ENCODE data around the gene UNC5B. TPM values are rescaled to one million over a fixed set of nuclear protein-coding genes. Genes with fewer than 3 reads are reported as not detected.

Gene UNC5B
- total RNA-seq, 1 experiment from 2014 or later = 11.4 TPM

DNA sequence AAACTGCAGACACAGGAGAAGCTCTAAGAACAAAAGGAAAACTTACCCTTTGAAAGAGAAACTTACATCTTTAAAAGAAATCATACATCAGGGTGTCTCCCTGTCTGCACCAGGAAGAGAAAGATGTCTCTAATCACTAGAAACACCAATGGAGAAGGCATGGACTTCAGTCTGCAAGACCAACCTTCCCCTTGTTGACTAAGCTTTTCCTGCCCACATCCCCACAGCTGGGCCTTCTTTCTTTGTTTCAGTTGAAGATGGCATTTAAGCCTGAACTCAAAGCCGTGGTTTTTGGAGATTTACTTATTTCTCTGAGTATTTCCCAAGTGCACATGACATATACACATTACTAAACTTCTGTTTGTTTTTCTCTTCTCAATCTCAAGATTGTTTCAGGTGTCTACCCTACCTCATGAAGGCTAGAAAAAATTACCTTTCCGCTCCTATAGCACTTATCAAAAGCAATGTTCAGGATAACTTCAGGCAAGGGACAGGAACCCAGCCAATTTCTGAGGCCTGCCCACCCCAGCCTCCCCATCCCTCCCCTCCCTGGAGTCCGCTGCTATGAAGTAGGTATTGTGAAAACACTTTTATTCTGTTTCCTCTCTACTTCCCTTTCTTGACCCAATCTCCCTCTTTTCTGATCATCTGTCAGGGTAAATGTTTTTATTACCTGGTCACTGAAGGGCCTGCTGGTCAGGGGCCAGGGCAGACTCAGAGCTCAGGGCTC is 103.9 kb downstream of the UNC5B start:
- no peaks in the 10 kb centered on the region for H3K27me3 ChIP-seq
- no peaks in the 10 kb centered on the region for H3K36me3 ChIP-seq
- H3K4me3 ChIP-seq = no peak overlapping the region
- DNase-seq = no peak
- H3K9me3 ChIP-seq = no peaks in the 10 kb centered on the region

DNA sequence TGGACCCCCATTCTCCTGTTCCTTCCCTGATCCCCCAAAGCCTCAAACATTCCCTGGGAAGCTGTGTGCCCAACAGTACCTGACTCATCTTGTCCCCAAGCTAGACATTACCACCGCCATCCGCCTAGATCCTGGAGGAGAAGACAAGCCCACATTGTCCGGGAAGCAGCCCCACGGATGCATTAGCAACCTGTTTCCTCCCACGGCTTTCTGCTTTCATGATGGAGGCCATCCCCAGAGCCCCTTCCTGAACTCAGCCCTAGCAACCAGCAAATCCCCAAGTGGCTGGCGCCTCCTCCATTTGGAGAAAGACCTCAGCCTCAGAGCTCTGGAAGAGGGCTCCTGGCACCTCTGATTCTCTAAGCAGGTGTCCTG is 104.4 kb downstream of the UNC5B start:
- Histone ChIP-seq H3K9me3 (no peaks in the 10 kb centered on the region), H3K27me3 (no peaks in the 10 kb centered on the region)

DNA sequence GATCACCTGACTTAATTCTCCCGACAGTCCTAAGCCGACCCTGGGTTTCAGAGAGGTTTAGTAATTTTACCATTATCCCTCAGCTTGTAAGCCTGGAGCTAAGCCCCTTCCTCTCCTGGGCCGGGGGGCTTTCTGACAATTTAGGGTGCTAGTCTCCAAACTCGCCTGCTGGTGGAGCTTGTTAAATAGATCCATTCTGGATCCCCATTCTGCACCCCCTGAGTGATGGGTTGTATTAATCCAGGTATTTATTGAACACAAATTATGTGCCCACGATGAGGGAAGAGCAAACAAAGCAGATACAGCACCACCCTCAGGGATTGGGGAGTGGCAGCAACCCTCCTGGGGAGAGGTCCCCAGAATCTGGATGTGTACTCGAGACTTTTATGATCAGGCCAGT is 105.4 kb downstream of the UNC5B start:
- Histone ChIP-seq H3K9me3 (no peaks in the 10 kb centered on the region), H3K4me3 (no peak overlapping the region), H3K27me3 (no peaks in the 10 kb centered on the region), H3K36me3 (no peaks in the 10 kb centered on the region)
- DNase-seq = no peak

More for the DNA sequence above, 104.4 kb downstream of the UNC5B start:
- no peak overlapping the region for H3K4me3 ChIP-seq
- DNase-seq = no peak
- no peaks in the 10 kb centered on the region for H3K36me3 ChIP-seq

DNA sequence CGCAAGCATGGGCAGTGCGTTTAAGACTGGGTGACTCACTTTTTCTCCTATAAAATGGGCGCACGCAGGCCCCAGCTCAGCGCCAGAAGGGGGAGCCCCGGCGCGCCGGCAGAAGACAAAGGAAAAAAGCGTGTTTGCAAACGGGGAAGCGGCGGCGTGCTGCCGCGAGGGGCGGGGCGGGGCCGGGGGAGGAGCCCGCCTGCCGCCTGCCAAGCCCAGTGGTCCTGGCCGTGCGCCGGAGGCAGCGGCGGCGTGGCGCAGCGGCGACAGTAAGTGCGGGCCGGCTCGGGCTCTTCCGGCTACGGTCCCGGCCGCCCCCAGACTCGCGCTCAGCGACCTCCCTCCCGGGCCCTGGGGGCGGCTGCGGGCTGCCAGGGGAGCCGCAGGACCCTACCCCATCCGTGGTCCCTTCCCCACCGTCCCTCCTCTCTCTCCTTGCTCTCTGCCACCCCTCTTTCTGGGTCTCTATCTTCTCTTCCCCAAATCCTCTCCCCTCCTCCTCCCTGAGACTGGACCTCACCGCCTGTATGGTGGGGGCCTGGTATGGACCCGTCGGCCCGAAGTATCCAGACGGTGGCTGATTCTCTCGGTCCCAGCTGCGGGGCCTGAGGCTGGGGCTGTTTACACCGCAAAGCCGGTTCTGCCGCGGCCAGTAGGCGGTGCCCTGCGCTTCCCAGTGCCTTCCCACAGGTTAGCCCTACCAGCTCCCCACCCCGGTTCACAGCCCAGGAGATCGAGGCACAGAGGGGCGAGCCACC is 106.9 kb downstream of the UNC5B start, which contains the start of gene SLC29A3:
SLC29A3 (plus strand) TSS at position 218 of the 758 bp plus-strand sequence; CDS start at position 269, 51 bp downstream.
- H3K27me3 ChIP-seq = no peaks in the 10 kb centered on the region
- H3K9me3 ChIP-seq = no peaks in the 10 kb centered on the region
- DNase-seq = peak; percentile 81
- peak within 1 kb of the TSS; percentile 70 for H3K4me3 ChIP-seq
- no peaks in the 10 kb centered on the region; the same call in 1 of the 2 replicates for H3K36me3 ChIP-seq

DNA sequence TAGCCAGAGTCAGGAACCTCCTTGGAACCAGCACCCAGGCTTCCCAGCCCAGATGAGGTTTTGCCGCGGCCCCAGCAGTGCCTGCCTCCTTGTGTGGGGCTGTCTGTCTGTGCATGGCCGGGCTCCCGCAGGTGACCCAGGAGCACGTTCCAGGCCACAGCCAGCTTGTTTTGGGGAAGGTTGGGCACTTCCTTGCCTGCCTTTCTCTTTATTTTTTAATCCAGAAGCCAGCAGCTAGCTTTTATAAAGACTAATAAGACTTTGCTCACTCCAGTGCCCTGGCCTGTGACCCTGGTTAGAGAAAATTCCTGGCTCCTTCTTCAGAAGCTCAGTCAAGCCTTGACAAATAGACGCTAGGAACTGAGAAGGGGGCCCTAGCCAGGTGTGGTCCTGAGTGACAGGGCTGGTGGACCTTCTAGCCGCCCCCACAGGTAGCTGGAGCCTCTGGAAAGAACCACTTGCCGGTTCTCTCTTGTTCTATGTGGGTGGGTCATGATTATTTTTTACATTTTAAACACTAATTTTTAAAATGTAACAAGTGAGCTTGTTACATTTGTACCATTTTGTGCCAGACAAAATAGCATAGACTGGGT is 107.5 kb downstream of the UNC5B start:
- H3K9me3 ChIP-seq = no peaks in the 10 kb centered on the region
- H3K36me3 ChIP-seq = no peaks in the 10 kb centered on the region; the same call in 1 of the 2 replicates
- no peak for DNase-seq
- peak overlapping the region; percentile 70 for H3K4me3 ChIP-seq
- H3K27me3 ChIP-seq = no peaks in the 10 kb centered on the region

DNA sequence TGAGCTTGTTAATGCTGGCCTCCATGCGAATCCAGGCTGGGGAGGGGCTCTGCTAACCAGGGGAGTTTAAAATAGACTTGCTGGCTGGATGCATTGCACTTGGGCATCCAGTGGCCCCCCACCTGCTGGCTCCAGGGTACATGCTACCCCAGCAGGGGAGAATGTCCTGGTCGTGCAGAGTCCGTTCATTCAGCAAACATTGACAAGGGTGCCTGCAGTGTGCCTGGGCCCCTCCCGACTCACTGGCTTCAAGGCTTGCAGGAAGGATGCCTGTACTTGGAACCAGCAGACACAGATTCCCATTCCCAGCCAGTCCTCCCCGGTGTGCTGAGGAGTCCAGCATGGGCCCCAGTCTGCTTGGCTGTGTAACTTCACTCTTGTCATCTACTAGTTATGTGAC is 108.2 kb downstream of the UNC5B start:
- no peak for DNase-seq
- Histone ChIP-seq H3K9me3 (no peaks in the 10 kb centered on the region), H3K4me3 (no peak overlapping the region), H3K36me3 (no peaks in the 10 kb centered on the region; the same call in 1 of the 2 replicates), H3K27me3 (no peaks in the 10 kb centered on the region)

DNA sequence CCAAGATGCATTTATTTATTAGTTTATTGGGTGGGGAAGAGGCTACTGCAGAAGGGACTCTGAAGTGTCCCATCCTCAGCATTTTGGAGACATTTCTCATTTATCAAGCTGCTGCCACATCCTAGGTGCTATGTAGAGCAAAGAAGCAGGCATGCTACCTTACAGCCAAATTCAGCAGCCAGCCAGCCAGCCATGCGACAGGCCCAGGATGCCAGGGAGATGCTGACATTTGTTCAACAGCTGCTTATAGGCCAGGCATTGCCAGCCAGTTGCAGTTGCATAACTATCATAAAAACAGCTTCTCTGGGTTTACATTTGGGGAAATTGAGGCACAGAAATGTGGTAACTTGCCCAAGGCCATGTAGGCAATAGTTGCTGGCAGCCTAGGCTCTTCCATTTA is 109.0 kb downstream of the UNC5B start:
- no peaks in the 10 kb centered on the region; the same call in 1 of the 2 replicates for H3K36me3 ChIP-seq

DNA sequence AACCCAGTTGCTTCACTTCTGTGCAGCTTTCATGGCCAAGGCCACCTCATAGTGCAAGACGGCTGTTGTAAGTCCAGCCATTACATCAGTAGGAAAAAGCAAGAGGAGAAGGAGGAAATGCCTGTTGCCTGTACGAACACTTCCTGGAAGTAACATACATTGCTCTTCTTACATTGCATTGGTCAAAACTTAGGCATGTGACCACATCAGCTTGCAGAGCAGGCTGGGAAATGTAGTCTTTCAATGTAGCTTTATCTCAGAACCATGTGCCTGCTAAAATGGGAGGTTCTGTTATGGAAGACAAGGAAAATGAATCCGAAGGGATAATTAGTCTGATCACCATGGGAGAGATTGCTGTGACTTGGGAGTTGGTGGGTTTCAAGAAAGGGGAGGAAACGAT is 111.0 kb downstream of the UNC5B start:
- DNase-seq = no peak
- Histone ChIP-seq H3K4me3 (no peak overlapping the region), H3K36me3 (no peaks in the 10 kb centered on the region; the same call in 1 of the 2 replicates), H3K9me3 (no peaks in the 10 kb centered on the region), H3K27me3 (no peaks in the 10 kb centered on the region)

More for the DNA sequence above, 109.0 kb downstream of the UNC5B start:
- Histone ChIP-seq H3K4me3 (no peak overlapping the region), H3K9me3 (no peaks in the 10 kb centered on the region), H3K27me3 (no peaks in the 10 kb centered on the region)
- no peak for DNase-seq

DNA sequence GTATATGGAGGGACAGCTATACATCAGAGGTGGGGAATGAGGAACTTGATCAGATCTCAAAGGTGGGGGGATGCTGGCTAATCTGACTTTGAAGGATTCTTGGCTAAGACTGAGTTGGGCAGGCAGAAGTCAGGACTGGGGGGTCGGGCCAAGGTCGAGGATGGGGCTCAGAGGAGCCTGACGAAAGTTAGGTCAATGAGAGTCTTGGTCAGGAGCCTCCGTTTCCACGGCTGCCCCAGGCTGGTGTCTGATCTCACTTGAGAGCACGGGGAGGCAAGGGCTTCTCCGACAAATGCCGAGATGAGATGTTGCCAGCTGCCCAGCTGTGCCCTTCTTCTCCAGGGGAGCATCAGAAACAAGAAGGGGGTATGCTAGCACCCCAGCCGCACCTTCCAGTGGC is 112.4 kb downstream of the UNC5B start:
- H3K36me3 ChIP-seq = no peaks in the 10 kb centered on the region; the same call in 1 of the 2 replicates
- H3K9me3 ChIP-seq = no peaks in the 10 kb centered on the region
- H3K4me3 ChIP-seq = no peak overlapping the region
- no peak for DNase-seq
- H3K27me3 ChIP-seq = no peaks in the 10 kb centered on the region

DNA sequence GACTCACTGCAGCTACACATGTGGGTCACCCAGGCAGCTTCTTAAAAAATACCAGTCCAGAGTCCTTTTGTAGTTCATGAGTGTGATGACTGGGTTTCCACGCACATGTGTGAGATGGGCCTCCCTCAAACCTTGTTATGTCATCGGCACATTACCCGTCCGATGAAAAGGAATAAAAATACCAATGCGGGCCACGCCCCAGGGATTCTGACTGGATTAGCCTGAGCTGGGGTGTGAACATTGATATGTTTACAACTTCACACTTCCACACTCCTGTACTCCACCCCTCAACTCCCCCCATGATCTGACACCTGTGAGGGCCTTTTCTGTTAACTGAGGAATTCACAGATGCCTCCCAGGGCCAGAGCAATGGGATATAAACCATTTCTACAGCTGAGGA is 112.9 kb downstream of the UNC5B start:
- no peak overlapping the region for H3K4me3 ChIP-seq
- no peaks in the 10 kb centered on the region for H3K27me3 ChIP-seq
- no peaks in the 10 kb centered on the region for H3K9me3 ChIP-seq
- no peak for DNase-seq
- H3K36me3 ChIP-seq = no peaks in the 10 kb centered on the region; the same call in 1 of the 2 replicates

DNA sequence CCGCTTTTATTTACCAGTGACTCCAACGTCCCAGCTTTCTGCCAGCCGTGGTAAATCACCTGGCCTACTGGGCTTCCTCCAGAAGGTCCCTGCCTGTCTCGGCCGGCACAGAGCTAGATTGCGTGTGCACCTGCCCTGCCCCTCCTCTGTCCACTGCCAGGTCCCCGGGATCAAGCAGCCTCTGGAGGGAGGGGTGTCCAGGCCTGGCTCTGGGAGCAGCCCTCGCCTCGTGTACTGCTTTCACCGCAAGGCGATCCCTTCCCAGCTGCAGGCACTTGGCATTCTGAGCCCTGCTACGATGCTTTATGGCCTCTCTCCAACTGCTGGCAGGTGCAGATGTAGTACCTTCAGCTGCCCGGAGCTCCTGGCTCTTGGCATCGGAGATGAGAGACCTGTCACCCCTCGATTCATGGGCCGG is 114.1 kb downstream of the UNC5B start:
- no peak overlapping the region for H3K4me3 ChIP-seq
- no peaks in the 10 kb centered on the region for H3K27me3 ChIP-seq
- no peaks in the 10 kb centered on the region; the same call in 1 of the 2 replicates for H3K36me3 ChIP-seq
- no peaks in the 10 kb centered on the region for H3K9me3 ChIP-seq
- DNase-seq = no peak

DNA sequence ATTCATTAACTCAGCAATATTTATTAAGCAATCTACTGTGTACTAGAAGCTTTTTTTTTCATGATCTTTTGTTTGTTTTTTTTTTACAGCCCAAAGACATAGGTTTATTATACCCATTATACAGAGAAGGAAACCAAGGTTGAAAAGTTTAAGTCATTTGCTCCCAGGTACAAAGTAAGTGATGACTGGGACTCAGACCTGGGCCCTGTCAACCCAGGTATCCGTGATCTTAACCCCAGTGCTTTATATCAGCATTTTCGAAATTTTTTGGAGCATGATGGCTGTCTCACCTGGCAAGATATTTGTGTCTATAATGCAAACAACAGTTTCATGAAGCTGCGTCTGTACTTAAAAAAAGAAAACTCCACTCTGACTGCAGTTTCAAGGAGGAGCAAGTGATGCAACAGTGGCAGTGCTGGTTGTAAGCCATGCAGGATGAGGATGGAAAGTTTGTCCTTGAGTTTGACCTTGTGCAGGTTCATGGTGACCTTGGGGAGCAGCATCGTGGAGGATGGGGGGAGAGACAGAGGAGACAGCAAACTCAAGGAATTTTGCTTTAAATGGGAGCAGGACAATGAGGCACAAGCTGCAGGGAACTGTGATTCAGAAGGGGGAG is 118.5 kb downstream of the UNC5B start:
- H3K36me3 ChIP-seq = no peaks in the 10 kb centered on the region
- no peaks in the 10 kb centered on the region for H3K27me3 ChIP-seq
- DNase-seq = no peak
- no peaks in the 10 kb centered on the region for H3K9me3 ChIP-seq
- H3K4me3 ChIP-seq = no peak overlapping the region

DNA sequence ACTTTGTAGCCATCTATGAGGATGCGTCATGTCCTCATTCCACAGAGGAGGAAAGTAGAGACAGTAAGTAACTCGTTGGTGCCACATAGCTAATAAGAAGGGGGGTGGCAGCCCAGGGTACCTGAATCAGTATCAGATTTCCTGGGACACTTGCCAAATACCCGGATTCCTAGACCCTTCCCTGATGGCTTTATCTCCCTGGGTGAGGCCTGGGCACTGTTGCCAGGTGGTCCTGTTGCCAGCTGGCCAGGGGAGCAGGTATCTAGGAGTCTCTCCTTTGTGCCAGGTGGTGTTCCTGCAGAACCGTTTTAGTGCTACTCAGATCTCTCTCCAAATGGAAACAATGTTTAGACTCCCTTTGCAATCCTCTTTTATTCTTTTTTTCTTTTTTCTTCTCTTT is 119.4 kb downstream of the UNC5B start:
- no peak for DNase-seq
- no peaks in the 10 kb centered on the region for H3K27me3 ChIP-seq
- H3K9me3 ChIP-seq = no peaks in the 10 kb centered on the region

DNA sequence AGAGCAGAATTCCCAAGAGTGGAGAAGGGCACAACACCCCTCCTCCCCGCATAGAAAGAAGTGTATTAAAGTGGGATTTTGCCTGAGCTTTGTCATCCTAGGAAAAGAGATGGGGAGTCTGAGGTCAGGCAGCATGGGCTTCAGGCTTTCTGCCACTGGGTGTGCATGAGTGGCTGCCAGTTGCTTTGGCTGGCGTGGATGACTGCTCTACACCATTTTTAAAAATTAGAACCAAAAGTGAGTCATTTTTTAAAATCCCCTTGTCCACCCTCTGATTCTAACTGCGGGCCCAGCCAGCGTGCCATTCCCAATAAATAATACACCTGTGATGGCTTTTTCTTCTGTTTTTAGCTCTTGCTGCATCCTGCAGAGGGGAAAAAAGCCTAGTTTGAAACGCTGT is 120.1 kb downstream of the UNC5B start:
- Histone ChIP-seq H3K4me3 (no peak overlapping the region), H3K36me3 (no peaks in the 10 kb centered on the region), H3K9me3 (no peaks in the 10 kb centered on the region), H3K27me3 (no peaks in the 10 kb centered on the region)
- no peak for DNase-seq

More for the DNA sequence above, 119.4 kb downstream of the UNC5B start:
- Histone ChIP-seq H3K4me3 (no peak overlapping the region), H3K36me3 (no peaks in the 10 kb centered on the region)

DNA sequence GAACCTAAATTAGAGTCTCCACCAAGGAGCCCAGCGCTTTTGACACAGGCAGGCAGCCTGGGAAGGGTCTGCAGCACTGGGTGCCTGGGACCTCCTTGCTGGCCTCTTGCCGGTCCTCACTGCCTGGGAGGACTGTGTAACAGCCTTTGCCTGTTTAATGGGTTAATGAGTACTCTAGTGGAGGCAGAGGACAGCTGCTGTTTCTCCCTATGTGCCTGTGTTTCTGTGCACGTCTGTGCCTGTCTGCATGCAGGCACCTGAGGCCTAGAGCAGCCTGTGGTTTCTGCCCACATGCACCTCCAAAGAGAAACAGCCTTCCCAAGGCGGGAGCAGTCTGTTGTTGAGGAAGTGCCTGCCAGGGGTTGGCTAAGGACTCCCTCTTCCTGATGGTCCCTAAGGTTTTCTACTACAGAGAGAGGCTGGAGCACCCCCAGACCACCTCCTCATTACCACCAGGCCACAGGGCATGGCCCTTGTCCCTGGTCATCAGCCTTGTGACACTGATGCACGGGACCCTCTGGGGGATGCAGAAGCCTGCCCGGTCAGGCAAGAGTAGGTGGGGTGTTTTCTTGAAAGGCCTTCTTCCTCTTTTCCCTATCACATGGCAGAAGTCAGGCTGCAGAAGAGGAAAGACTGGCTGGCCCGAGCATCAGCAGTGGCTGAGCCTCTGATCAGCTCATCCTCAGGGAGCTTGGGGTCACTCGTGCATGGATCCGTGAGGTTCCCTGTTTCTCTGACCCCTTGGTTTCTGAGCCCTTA is 120.9 kb downstream of the UNC5B start:
- no peak overlapping the region for H3K4me3 ChIP-seq
- H3K9me3 ChIP-seq = no peaks in the 10 kb centered on the region
- no peaks in the 10 kb centered on the region for H3K27me3 ChIP-seq
- no peak for DNase-seq
- H3K36me3 ChIP-seq = no peaks in the 10 kb centered on the region

DNA sequence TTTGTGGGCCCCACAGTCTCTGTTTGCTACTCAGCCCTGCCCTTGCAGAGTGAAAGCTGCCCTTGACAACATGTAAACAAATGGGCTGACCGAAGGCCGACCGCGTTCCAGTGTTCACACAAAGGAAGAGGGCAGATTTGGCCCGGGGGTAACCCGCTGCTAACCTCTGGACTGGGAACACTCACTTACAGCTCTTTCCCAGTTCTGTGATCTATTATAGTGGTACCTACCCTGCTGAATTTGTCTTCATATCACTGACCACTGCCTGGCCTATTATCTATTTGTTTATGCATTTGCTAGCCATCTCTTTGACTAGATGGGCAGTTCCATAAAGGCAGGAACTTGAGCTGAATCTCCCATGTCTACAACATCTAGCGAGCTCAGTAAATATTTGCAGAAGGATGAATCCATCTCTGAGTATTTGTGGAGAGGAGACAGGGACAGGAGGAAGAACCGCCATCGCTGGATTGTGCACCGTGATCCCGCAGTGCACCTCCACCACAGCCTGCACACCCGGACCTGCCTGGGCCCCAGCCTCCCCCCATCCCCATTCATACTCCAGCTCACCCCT is 121.9 kb downstream of the UNC5B start:
- no peak for DNase-seq
- H3K27me3 ChIP-seq = no peaks in the 10 kb centered on the region
- H3K4me3 ChIP-seq = no peak overlapping the region
- H3K36me3 ChIP-seq = no peaks in the 10 kb centered on the region
- no peaks in the 10 kb centered on the region for H3K9me3 ChIP-seq

All from MG63 (cell line).